ENCODE results near the gene OOSP1.

DNA sequence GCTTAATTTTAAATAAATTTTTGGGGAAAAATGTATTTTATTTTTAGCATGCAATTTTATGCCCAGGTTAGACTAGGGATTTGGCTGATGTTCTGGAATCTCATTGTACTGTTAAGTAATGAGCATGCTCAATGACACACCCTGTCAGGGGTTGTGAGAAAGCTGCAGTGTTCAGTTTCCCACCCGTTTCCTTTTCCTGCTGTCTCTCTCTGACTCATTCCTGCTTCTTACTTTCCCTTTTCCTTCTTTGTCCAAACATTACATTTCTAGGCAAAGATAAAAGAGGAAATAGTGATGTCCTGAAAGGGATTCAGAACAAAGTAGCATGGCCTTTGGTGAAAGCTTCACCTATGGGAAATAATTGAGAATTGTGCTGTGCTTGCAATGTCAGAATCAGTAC, 36.9 kb upstream of the OOSP1 start:
- TF ChIP-seq, protein P1, sequence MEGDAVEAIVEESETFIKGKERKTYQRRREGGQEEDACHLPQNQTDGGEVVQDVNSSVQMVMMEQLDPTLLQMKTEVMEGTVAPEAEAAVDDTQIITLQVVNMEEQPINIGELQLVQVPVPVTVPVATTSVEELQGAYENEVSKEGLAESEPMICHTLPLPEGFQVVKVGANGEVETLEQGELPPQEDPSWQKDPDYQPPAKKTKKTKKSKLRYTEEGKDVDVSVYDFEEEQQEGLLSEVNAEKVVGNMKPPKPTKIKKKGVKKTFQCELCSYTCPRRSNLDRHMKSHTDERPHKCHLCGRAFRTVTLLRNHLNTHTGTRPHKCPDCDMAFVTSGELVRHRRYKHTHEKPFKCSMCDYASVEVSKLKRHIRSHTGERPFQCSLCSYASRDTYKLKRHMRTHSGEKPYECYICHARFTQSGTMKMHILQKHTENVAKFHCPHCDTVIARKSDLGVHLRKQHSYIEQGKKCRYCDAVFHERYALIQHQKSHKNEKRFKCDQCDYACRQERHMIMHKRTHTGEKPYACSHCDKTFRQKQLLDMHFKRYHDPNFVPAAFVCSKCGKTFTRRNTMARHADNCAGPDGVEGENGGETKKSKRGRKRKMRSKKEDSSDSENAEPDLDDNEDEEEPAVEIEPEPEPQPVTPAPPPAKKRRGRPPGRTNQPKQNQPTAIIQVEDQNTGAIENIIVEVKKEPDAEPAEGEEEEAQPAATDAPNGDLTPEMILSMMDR (IDR thresholded peaks at IDR 0.05) = no peak
- no peak for TF ChIP-seq POLR2A (IDR thresholded peaks at IDR 0.05)
